Liver (tissue), 9 donors: ENCODE measurements around the gene SGSH. TPM values are rescaled to one million over a fixed set of nuclear protein-coding genes. Genes with fewer than 3 reads are reported as not detected.

Source experiments
- DNase-seq: peaks from one replicate; pipeline ENCODE4 v3.0.0-alpha.2; 2017; ENCODE audit warnings: low spot score
- H3K27ac ChIP-seq, 2 donors: one replicate each; pipeline ENCODE4 v1.7.0; 2013; ENCODE audit warnings: inconsistent platforms in 2 of 2, low read length in 2 of 2, control low read depth in 1 of 2, low read depth in 1 of 2, mild to moderate bottlenecking in 1 of 2
- H3K27me3 ChIP-seq, 4 donors: one replicate each; pipeline versions ENCODE4 v1.6.1 to v1.7.0; 2013; ENCODE audit warnings: low read length in 3 of 4, inconsistent platforms in 1 of 4, mild to moderate bottlenecking in 1 of 4, moderate library complexity in 1 of 4; ENCODE audit not compliant: control insufficient read depth in 4 of 4, insufficient read depth in 4 of 4
- H3K36me3 ChIP-seq, 4 donors: one replicate each; pipeline versions ENCODE4 v1.6.1 to v1.7.0; 2013; ENCODE audit warnings: low read length in 3 of 4, mild to moderate bottlenecking in 3 of 4, low read depth in 1 of 4, moderate library complexity in 1 of 4; ENCODE audit not compliant: control insufficient read depth in 4 of 4, insufficient read depth in 3 of 4
- H3K4me1 ChIP-seq, 4 donors: one replicate each; pipeline versions ENCODE4 v1.6.1 to v1.7.0; 2013; ENCODE audit warnings: low read length in 3 of 4, mild to moderate bottlenecking in 3 of 4, moderate library complexity in 1 of 4; ENCODE audit not compliant: control insufficient read depth in 4 of 4, insufficient read depth in 4 of 4
- H3K4me3 ChIP-seq, 3 donors: one replicate each; pipeline versions ENCODE4 v1.6.1 to v1.7.0; 2013; ENCODE audit warnings: low read length in 3 of 3, control low read depth in 1 of 3, low read depth in 1 of 3, mild to moderate bottlenecking in 1 of 3
- H3K9ac ChIP-seq, 2 donors: one replicate each; pipeline ENCODE4 v1.7.0; 2013; ENCODE audit warnings: low read length in 2 of 2, mild to moderate bottlenecking in 2 of 2, moderate library complexity in 2 of 2, control low read depth in 1 of 2, low read depth in 1 of 2
- H3K9me3 ChIP-seq, 4 donors: one replicate each; pipeline versions ENCODE4 v1.6.1 to v1.7.0; 2013; ENCODE audit warnings: low read length in 3 of 4; ENCODE audit not compliant: control insufficient read depth in 4 of 4
- EGR1 ChIP-seq, 2 donors: IDR thresholded peaks; 2 replicates each; pipeline ENCODE4 v1.6.1; 2016 to 2018; ENCODE audit warnings: antibody characterized with exemption in 2 of 2, low read depth in 2 of 2
- FOXA2 ChIP-seq: IDR thresholded peaks from 2 replicates; pipeline ENCODE4 v1.6.1; 2016; ENCODE audit warnings: antibody characterized with exemption
- GABPA ChIP-seq, 2 donors: IDR thresholded peaks in 1 of 2; conservative IDR thresholded peaks in 1 of 2; 2 replicates each; pipeline ENCODE4 v1.6.1; 2016; ENCODE audit warnings: antibody characterized with exemption in 2 of 2, mild to moderate bottlenecking in 1 of 2, moderate library complexity in 1 of 2
- HNF4G ChIP-seq: IDR thresholded peaks from 2 replicates; pipeline ENCODE4 v1.6.1; 2016; ENCODE audit warnings: antibody characterized with exemption
- NR2F2 ChIP-seq: IDR thresholded peaks from 2 replicates; pipeline ENCODE4 v1.6.1; 2016; ENCODE audit warnings: antibody characterized with exemption
- RAD21 ChIP-seq, 2 donors: IDR thresholded peaks; 2 replicates each; pipeline ENCODE4 v1.6.1; 2016; ENCODE audit warnings: antibody characterized with exemption in 2 of 2, mild to moderate bottlenecking in 2 of 2
- RXRA ChIP-seq, 2 donors: IDR thresholded peaks; 2 replicates each; pipeline ENCODE4 v1.6.1; 2017 to 2018; ENCODE audit warnings: antibody characterized with exemption in 2 of 2, mild to moderate bottlenecking in 1 of 2
- SP1 ChIP-seq: IDR thresholded peaks from 2 replicates; pipeline ENCODE4 v1.6.1; 2018; ENCODE audit warnings: antibody characterized with exemption, mild to moderate bottlenecking
- TAF1 ChIP-seq: conservative IDR thresholded peaks from 2 replicates; pipeline ENCODE4 v1.6.1; 2016; ENCODE audit warnings: antibody characterized with exemption, mild to moderate bottlenecking
- WGBS: extraction: QIAGEN DNeasy Blood & Tissue Kit; methylation state at CpG from one replicate; pipeline ENCODE4 v1.1.7; 2013; 5-methylcytosine and 5-hydroxymethylcytosine counted together
- polyA plus RNA-seq, 2 donors: library from polyadenylated mRNA; stranded (reverse) in 1 of 2; unstranded in 1 of 2; fragments of 200-250 nt in 1 of 2; fragments of >200 nt in 1 of 2; fragmentation: Nextera tagmentation in 1 of 2; extraction: Ambion mirVana in 1 of 2; gene quantifications; one replicate each; pipeline versions ENCODE4 v1.2.1 to v1.2.3, GENCODE V29; 2013 to 2015
- total RNA-seq, 2 donors: library from RNA; depleted of rRNA; stranded (reverse); fragments of >200 nt; gene quantifications; one replicate each; pipeline ENCODE4 v1.2.3, GENCODE V29; 2014
- TF ChIP-seq, protein P1 (sequence below): IDR thresholded peaks from 2 replicates; pipeline ENCODE4 v1.6.1; 2016; ENCODE audit warnings: antibody characterized with exemption, mild to moderate bottlenecking
- TF ChIP-seq, protein P2 (sequence below): IDR thresholded peaks from 2 replicates; pipeline ENCODE4 v1.6.1; 2016; ENCODE audit warnings: antibody characterized with exemption
- TF ChIP-seq, protein P3 (sequence below): IDR thresholded peaks from 2 replicates; pipeline ENCODE4 v1.6.1; 2016; ENCODE audit warnings: antibody characterized with exemption
- TF ChIP-seq, protein P4 (sequence below): fragments of 150-350 bp; IDR thresholded peaks from 2 replicates; pipeline ENCODE4 v1.5.1; 2017; ENCODE audit warnings: improper control_type of control experiment, low read depth, low read length; ENCODE audit not compliant: missing input control
- TF ChIP-seq, protein P5 (sequence below): IDR thresholded peaks from 2 replicates; pipeline ENCODE4 v1.6.1; 2016; ENCODE audit warnings: antibody characterized with exemption
- donor health status: healthy.
- donor health status: healthy.
- donor health status: healthy.
- donor health status: healthy.
- donor health status: healthy.

SGSH gene
- total and polyA plus RNA-seq, 4 donors: 5.8 to 19.8 (median 12.9) TPM

DNA sequence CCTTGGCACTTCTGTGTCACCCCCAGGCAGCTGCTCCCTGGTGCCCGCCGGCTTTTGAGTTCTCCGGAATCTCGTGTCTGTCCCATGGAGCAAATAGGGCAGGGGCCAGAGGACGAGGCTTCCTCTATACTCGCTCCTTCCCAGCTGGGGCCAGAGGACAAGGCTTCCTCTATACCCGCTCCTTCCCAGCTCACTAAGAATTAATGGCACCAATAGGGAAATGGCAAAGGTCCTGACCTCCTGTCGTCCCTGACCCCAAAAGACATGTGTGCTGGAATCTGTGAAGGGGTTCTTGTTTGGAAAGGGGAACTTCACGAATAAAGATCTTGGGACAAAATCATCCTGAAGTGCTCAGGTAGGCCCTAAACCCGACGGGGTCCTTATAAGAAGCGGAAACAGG, 7.6 kb downstream of the SGSH start (continued):
- TF ChIP-seq, protein P1, sequence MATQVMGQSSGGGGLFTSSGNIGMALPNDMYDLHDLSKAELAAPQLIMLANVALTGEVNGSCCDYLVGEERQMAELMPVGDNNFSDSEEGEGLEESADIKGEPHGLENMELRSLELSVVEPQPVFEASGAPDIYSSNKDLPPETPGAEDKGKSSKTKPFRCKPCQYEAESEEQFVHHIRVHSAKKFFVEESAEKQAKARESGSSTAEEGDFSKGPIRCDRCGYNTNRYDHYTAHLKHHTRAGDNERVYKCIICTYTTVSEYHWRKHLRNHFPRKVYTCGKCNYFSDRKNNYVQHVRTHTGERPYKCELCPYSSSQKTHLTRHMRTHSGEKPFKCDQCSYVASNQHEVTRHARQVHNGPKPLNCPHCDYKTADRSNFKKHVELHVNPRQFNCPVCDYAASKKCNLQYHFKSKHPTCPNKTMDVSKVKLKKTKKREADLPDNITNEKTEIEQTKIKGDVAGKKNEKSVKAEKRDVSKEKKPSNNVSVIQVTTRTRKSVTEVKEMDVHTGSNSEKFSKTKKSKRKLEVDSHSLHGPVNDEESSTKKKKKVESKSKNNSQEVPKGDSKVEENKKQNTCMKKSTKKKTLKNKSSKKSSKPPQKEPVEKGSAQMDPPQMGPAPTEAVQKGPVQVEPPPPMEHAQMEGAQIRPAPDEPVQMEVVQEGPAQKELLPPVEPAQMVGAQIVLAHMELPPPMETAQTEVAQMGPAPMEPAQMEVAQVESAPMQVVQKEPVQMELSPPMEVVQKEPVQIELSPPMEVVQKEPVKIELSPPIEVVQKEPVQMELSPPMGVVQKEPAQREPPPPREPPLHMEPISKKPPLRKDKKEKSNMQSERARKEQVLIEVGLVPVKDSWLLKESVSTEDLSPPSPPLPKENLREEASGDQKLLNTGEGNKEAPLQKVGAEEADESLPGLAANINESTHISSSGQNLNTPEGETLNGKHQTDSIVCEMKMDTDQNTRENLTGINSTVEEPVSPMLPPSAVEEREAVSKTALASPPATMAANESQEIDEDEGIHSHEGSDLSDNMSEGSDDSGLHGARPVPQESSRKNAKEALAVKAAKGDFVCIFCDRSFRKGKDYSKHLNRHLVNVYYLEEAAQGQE: no peak

DNA sequence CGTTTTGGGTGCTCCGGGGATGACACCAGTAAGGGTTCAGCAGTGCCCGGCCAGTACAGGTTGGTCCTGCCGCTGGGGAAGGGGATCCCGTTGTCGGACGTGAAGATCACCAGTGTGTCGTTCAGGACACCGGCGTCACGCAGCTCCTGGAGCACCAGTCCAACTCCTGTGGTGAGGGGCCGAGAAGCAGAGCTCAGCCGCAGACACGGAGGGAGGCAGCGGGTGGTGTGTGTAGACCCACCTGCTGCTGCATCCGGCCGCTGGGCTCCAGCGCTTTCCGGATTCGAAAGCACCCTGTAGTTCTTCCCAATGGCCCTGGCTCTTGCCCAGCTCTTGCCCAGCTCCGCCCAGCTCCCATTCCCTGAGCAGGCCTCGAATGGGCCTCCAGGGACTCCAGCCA, 8.0 kb downstream of the SGSH start:
- Histone ChIP-seq H3K36me3 (peaks cover 2 to 51% (median 19%) of the 10 kb centered on the region in 4 donors), H3K27me3 (no peaks in the 10 kb centered on the region), H3K4me1 (no peaks in the 10 kb centered on the region), H3K4me3 (no peak overlapping the region), H3K9me3 (no peaks in the 10 kb centered on the region), H3K9ac (no peak overlapping the region), H3K27ac (no peak overlapping the region)
- WGBS: 95% methylated on average over 22 of the region's 22 CpGs
- no peak for DNase-seq
- TF ChIP-seq HNF4G: no peak
- TF ChIP-seq, protein P2, sequence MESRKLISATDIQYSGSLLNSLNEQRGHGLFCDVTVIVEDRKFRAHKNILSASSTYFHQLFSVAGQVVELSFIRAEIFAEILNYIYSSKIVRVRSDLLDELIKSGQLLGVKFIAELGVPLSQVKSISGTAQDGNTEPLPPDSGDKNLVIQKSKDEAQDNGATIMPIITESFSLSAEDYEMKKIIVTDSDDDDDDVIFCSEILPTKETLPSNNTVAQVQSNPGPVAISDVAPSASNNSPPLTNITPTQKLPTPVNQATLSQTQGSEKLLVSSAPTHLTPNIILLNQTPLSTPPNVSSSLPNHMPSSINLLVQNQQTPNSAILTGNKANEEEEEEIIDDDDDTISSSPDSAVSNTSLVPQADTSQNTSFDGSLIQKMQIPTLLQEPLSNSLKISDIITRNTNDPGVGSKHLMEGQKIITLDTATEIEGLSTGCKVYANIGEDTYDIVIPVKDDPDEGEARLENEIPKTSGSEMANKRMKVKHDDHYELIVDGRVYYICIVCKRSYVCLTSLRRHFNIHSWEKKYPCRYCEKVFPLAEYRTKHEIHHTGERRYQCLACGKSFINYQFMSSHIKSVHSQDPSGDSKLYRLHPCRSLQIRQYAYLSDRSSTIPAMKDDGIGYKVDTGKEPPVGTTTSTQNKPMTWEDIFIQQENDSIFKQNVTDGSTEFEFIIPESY: no peak
- TF ChIP-seq RXRA (IDR thresholded peaks at IDR 0.05): no peak
- TF ChIP-seq RAD21 (IDR thresholded peaks at IDR 0.05): no peak
- TF ChIP-seq, protein P3, sequence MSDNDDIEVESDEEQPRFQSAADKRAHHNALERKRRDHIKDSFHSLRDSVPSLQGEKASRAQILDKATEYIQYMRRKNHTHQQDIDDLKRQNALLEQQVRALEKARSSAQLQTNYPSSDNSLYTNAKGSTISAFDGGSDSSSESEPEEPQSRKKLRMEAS: no peak

DNA sequence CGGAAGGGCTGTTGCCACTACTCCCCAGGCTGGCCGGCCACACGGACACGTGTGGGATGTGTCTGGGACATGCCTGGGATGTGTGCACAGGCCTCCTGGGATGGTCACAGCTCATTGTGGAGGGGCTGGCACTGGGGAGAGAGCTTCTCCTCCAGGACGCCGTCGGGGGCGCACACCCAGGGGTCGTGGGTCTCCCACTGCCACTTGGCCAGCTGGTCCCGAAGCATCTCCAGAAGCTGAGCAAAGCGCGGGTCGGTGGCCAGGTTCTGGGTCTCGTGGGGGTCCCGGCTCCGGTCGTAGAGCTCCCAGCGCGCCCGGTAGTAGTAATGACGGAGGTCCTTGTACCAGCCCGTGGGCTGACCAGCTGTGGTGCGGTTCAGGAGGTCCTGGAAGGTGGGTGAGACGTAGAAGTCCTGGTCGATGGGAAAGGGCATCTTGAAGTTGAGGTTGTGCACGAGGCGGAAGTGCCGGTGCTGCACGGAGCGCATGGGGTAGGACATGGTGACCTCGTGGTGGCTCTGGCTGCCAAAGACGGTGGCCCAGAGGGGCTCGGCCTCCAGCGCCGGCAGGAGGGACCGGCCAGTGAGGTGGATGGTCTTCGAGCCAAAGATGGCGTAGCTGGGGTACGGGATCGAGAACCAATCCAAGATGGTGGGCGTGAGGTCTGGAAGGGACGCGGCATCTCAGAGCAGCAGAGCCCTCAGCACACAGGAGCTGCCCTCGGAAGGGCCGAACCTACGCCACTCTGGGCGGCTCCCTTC, 9.6 kb downstream of the SGSH start:
- Histone ChIP-seq H3K27me3 (no peaks in the 10 kb centered on the region), H3K36me3 (peaks cover 2 to 45% (median 17%) of the 10 kb centered on the region in 4 donors), H3K9me3 (no peaks in the 10 kb centered on the region), H3K27ac (no peak overlapping the region), H3K4me1 (no peaks in the 10 kb centered on the region), H3K4me3 (no peak overlapping the region), H3K9ac (no peak overlapping the region)
- WGBS: 97% methylated on average over 47 of the region's 47 CpGs
- no peak for DNase-seq
- TF ChIP-seq, protein P4, sequence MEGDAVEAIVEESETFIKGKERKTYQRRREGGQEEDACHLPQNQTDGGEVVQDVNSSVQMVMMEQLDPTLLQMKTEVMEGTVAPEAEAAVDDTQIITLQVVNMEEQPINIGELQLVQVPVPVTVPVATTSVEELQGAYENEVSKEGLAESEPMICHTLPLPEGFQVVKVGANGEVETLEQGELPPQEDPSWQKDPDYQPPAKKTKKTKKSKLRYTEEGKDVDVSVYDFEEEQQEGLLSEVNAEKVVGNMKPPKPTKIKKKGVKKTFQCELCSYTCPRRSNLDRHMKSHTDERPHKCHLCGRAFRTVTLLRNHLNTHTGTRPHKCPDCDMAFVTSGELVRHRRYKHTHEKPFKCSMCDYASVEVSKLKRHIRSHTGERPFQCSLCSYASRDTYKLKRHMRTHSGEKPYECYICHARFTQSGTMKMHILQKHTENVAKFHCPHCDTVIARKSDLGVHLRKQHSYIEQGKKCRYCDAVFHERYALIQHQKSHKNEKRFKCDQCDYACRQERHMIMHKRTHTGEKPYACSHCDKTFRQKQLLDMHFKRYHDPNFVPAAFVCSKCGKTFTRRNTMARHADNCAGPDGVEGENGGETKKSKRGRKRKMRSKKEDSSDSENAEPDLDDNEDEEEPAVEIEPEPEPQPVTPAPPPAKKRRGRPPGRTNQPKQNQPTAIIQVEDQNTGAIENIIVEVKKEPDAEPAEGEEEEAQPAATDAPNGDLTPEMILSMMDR: no peak
- no peak for TF ChIP-seq SP1
- no peak for TF ChIP-seq TAF1
- no peak for TF ChIP-seq RXRA (IDR thresholded peaks at IDR 0.05)
- no peak for TF ChIP-seq FOXA2
- no peak for TF ChIP-seq EGR1 (IDR thresholded peaks at IDR 0.05; ENCODE audit: low read depth in 2 of 2)
- TF ChIP-seq, protein P3: no peak
- TF ChIP-seq, protein P5, sequence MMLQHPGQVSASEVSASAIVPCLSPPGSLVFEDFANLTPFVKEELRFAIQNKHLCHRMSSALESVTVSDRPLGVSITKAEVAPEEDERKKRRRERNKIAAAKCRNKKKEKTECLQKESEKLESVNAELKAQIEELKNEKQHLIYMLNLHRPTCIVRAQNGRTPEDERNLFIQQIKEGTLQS: no peak
- TF ChIP-seq NR2F2: no peak
- TF ChIP-seq HNF4G: no peak
- no peak for TF ChIP-seq GABPA (IDR thresholded peaks at IDR 0.05 in 1 of 2, conservative IDR thresholded peaks at IDR 0.05 in 1 of 2)
